GM21447 (cell line): ENCODE measurements around the gene SRGAP1.

Experiments used
- ATAC-seq: cut with Tn5 transposase; IDR thresholded peaks from one replicate; pipeline ENCODE4 v1.9.1; 2021; ENCODE audit not compliant: unreplicated experiment

Gene SRGAP1

DNA sequence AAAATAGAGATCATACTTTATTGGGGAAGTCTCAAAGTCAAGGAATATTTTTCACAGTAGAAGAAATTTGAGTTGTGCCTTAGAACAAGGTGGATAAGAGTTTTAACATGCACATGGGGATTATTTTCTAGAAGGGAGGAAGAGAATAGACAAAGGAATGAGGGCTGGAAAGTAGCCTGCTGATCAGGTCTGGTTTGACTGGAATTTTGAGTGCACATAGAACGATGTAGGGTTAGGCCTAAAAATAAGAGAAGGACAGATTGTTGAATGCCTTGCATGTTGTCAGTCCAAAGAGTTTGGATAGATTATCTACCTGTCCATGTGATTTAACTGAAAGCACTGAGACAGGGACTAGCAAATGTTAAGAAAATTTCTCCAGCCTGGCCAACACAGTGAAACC is 87.2 kb downstream of the SRGAP1 start:
- ATAC-seq: no peak

DNA sequence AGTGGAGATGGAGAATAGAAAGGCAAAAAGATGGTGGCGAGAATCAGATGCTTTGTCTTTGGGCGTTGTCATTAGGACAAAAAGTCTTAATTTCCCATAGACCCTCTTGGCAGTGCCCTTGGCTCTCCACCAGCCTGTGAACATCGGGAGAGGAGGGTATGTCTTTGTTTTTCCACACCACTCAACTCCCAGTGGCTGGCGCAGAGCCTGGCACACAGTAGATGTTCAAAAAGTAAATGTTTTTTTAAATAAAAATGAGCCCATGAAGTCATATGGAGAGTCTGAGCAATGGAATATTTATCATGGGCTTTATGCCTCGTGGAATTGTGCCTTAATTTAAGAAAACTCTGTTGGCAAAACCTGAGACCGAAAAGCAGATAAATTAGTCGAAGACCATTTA is 90.4 kb downstream of the SRGAP1 start:
- no peak for ATAC-seq

DNA sequence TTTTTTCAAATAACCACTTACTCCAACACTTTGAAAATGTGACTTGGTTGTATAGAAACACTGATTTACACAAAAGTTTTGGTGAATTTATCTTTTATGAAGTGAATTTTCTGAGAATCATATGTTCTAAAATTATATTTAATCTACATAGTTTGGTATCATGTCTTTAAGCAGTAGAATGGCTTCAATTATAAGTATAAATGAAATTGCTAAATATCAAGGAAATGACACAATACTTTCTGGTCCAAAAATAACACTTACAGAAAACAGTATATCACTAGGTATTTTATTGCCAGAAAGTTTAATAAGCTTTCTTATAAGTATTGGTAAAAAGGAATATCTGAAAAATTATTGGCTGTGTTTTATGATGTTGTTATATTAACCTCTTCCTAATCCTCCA is 90.9 kb downstream of the SRGAP1 start:
- ATAC-seq: no peak

DNA sequence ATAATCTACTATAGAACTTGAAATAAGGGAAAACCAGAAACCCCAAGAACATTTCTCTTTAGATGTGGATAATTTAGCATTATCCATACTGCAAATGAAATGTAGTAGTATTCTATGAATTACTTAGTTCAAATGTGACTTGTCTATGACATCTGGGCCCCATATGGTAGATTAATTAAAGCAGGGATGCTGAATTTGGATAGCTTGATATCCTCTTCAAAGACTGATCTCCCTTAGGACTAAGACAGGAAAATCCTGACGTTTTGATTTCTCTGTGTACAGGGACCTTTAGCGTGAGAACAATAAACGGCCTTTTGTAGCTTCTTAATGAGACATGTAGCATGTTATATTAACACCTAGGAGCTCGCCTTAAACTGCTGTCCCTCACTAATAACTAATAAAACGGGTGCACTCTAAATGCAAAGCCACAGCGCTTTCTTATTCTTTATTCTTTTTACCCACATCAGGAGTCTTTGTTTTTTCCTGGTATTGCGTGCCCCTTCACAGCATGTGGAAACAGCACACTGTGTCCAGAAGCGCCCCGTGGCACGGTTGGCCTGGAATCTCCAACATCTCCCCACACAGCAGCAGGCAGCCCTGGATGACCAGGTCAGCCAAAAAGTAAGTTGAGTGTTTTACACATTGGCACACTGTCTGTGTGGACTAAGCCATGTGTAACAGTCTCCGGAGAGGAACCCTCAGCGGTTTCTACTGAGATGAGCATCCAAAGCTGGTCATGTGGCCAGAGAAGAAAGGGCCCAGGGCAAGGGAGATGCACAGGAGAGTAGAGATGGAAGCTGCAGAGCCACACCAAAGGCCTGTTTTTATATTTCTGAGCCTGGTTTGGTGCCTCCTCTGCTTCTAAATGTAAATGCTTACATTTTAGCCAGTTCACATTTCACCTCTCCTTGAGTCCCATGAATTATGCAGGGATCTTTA is 93.1 kb downstream of the SRGAP1 start:
- ATAC-seq: no peak

DNA sequence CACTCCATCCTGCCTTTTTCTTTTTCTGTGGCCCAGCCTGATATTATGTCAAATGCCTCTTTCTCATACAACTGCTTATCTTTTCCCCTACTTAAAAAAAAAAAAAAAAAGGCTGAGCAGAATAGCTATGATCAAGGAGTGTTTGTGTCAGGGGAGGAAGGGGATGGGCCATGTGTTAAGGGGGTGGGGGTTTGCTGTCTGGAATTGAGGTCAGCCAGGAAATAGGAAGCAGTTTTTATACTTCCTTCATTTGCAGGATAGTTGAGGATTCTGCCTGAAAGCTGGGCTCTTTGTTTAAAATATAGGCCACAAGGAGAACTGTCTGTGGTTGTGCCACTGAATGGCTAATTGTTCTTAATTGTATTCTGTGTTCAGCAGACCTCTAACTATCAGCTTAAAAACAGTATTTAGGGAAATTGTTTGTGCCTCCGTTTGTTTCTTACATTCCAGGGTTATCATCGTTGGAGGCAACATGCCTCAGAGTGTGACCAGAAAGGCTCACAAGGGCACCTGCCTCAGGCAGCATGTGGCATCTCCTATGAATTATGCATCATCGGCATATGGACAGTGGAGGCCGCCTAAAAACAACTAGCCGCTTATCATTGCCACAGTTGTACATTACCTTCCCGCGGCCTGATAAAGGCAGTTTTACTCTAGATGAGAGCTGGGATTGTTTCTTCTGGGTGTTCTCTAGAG is 96.0 kb downstream of the SRGAP1 start:
- no peak for ATAC-seq

DNA sequence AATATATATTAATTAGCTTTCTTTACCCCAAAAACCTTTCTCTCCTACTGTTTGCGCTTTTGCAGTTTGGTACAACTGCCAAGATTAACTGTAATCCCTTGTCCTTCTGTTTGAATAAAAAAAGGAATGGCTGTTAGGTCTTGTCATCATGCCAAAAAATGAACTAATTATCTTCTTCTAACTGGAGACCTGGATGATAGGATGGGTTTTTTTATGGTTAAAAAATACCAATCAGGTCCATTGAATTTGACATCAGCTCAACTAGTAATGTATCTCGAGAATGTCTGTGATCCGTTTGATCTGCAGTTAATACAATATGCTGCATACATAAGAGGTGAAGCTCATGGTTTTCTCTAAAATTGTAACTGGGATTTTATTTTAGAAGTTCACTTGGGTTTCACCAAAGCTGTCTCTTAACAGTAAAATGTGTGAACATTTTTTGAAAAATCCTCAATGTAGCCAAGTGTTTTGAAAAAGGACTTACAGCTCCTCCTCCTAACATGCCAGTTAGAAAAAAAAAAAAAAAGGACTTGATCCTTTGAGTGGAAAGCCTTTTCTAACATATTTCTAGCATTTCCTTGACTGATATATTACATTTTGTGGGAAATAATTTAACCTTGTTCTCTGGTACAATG is 96.8 kb downstream of the SRGAP1 start:
- ATAC-seq: no peak

DNA sequence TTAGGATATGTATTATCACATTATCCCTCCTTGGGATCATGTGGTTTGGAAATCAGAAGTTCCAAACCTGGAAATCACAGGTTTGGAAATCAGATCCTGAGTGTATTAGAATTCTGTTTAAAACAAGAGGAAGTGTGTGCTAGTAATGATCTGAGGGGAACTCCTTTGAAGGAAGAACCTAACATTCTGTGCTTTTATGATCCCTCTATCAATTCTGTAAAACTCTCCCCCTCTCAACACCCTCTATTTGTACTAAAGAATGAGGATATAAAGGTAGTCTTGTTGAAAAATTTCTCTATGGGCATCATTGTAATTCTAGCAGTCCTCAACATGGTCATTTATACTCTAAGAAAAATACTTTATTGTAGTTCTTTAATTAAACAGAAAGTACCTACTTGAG is 97.4 kb downstream of the SRGAP1 start:
- ATAC-seq: no peak

DNA sequence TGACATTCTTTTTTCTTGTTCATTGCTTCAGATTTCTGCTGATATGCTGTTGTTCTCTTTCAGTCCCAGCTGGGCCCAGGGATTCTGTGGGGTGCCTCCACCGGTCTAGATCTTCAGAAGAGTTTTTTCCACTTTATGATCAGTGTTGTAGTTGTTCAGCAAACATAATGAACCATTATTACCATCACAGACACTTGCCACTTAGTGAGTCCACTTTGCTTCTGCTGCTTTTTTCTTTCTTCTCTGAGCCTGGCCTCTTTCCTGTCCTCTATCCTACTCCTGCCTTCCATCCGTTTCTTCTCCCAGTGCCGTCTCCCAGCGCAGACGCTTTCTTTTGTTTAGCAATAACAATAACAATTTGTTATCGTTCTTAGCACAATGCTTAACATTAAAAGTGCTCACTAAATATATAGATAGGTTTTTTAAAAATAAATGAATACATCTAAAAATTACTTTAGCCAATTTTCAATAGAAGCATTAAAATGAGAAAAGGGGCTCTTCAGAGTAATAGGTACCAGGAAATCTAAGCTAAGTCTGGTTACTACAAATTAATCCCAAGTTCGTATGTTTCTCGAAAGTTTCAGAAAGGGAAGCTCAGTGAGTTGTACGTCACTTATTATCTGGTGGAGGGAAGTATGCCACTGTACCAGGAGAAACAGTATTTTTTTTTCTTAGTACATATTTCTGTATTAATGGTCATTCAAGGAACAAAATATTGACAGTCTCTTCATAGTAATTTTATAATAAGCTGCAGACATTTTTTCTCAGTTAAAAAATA is 98.2 kb downstream of the SRGAP1 start:
- ATAC-seq: no peak

DNA sequence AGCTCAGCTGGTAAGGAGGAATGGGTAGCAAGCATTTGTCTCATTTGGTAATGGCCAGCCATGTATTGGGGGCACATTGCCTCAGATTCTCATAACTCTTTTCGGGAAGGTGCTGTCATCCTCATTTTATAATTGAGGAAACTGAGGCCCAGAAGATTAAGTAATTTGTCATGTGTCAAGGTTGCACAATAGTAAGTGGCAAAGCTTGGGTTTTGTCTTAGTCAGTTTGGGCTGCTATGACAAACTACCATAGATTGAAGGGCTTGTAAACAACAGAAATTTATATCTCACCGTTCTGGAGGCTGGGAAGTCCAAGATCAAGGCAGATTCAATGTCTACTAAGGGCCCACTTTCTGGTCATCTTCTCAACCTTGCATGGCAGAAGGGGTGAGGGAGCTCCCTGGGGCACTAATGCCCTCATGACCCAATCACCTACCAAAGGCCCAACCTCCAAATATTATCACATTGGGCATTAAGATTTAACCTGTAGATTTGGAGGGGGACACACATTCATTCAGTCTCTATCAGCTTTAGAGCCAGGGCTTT is 99.6 kb downstream of the SRGAP1 start:
- ATAC-seq: no peak

DNA sequence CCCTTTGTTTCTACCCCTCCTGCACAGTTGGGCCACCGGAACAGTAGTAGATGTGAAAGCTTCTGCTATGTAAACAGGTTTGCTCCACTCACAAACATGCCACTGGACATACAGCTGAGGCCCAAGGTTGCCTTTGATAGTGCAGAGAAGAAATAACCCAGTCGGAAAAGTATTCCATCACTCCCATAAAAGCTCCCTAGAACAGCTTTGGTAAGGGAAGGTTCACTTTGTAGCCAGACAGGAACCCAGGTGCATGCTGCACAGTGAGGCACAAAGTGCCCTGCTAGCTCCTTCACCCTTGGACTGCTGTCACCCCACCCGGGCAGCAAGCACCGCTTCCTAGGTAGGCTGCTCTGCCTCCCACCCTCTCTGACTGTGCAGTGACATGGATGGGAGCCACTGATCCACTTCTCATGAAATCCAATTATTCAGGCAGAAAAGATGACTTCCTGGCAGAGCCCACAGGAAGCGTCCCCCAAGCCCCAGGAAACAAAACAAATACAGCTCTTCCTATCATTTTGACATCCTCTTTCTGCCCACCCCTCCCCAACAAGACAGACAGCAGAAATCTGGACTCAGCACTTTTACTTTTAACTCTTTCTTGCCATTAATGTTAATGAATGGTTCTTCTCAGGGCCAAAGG is 100.2 kb downstream of the SRGAP1 start:
- no peak for ATAC-seq

DNA sequence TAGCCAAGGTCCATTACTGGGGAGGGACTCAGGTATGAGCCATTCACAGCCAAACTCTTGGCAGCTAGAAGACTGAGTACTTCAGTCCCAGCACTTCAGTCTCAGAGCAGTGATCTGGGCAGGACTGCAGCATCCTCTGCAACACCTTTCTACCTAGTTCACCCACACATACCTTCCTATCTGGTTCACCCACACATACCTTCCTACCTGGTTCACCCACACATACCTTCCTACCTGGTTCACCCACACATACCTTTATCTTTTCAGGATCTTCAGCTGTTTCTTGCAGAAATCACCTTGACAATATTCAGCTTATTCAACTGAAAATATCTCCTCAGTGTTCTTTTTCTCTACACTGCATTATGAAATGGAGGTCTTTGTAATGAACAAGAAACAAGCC is 101.3 kb downstream of the SRGAP1 start:
- no peak for ATAC-seq

DNA sequence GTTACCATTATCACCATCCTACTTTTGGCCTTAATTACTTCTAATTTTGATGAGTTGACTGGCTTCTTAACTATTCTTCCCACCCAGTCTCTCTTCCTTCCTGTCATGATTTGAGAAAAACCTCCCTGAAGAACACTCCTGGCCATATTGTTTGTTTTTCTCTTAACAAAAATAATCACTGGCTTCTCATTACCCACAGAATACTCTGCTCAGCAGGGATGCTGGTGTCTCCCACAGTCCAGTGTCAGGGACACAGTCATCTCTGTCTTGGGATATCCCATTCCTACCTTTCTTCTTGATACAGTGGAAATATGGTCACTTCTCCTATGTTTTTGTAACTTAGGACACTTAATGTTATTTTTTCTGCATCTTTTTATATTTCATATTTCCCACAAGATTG is 103.7 kb downstream of the SRGAP1 start:
- no peak for ATAC-seq

DNA sequence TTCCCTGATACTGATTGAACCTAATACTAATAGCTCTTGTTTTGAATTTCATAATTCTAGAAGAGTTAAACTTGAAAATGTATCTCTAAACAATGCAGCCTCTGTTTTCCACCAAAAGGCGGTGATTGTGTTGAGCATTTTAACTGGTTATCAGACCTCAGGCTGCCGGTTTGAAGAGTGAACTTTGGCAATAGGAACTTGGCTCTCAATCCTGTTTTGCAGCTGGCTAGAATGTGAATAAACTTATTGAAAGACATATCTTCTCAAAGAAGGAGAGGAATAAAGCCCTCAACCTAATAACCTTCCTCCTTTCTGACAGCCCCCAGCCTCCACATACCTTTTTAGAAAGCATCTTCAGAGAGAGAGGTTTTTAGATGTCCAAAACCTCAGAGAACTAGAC is 105.4 kb downstream of the SRGAP1 start:
- ATAC-seq: no peak

DNA sequence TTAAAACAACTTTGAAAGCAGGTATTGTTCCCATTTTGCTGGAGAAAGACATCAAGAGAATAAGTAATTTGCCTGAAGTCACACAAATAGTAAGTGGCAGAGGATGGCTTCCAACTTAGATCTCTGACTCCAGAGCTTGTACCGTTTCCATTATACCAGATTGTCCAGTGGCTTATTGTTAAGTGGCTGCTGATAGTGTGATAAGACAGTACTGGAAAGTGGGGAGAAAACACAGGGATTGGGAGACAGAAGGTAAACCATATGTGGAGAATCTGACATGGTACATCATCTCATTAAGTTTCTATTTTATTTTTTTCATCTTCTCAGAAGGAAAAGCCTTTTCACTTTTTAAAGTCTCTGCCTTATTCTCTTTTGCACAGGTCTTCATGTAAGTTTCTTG is 108.5 kb downstream of the SRGAP1 start:
- no peak for ATAC-seq

DNA sequence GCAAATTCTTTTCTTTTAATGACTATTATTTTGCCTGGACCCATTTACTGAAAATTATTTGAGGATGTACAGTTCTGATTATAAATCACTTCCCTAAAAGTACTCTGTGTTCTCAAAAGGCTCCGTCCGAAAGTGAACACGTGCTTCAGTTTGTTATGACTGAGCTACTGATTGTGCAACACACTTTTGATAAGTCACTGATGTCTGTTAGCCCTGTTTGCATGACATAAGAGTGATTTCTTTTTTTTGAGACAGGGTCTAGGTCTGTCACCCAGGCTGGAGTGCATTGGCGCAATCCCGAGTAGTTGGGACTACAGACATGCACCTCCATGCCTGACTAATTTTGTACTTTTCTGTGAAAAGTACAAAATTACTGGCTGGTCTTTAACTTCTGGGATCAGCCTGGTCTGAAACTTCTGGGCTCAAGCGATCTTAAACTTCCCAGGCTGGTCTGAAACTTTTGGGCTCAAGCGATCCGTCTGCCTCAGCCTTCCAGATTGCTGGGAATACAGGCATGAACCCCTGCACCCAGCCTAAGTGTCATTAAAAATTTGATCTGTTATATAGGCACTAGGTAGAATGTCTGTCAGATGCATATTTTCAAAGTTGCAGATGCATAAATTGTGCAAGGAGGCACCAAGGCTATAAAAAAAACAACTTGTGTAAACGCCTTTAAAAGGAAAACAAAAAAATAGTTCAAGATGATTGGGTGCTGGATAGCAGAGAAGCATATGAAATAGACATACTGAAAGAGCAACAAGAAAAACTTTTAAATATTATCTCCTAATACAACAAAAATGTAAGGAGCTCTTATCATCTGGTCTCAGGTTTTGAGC is 111.5 kb downstream of the SRGAP1 start:
- no peak for ATAC-seq

DNA sequence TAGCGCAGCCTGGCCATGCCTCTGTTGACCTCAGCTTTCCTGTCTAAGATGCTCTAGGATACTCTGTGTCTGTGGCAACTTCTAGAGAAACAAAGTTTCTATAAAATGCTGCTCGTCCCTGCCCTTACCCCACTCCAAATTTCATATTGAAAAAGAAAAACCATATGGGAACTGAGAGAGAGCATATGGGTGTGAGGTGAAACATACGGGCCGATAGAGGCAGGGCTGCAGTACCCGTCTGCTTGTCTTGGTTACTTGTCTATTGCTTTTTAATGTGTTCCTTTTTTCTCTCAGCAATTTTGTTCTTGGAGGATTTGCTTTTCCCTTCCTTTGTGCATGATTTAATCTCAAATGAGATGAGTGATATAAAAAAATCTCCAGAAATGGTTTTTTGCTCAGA is 113.0 kb downstream of the SRGAP1 start:
- ATAC-seq: no peak

DNA sequence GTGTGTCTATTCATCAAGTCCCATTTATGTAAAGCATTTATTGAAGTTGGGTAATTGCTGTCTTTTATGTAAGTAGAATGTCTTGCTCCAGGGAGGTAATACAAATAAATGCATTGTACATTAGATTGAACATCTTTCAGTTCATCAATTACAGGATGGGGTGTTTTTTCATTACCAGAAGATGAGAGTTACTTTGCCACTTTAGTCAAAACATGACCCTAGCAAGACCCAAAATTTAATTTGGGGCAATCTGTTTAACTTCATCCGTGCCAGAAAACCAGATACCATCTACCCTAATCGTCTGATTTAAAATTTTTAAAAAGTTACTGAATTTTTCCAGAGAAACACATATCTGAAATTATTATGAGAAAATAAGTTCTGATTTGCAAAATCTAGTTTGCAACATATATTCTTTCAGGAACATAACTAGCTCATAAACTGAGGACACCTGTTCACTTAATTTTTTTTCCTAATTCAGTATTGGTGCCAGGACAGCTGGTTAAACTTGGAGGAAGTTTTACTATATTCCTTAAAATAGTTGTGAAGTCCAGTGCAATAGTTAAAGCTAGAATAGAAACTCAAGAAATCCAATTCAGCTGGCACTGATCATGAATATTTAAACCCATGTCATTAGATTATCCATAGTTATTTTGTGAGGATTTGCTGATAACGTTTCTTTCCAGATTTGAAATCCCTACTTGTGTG is 114.5 kb downstream of the SRGAP1 start:
- no peak for ATAC-seq

DNA sequence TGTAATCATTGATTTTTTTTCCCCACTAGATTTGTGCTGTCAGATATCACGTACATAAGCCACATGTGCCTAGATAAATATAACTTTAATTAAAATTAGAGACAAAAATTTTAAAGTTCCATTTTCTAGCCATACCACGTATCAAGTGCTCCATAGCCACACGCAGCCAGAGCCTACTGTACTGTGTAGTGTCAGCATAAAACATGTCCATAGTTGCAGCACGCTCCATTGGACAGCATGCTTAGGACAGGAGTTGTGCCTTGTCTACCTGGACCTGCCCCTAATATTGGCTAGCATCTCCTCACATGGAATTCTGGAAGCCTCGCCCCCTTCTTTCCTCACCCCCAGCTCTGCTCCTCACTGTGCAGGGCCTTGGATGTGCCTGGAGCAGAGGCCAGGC is 116.5 kb downstream of the SRGAP1 start:
- ATAC-seq: no peak

DNA sequence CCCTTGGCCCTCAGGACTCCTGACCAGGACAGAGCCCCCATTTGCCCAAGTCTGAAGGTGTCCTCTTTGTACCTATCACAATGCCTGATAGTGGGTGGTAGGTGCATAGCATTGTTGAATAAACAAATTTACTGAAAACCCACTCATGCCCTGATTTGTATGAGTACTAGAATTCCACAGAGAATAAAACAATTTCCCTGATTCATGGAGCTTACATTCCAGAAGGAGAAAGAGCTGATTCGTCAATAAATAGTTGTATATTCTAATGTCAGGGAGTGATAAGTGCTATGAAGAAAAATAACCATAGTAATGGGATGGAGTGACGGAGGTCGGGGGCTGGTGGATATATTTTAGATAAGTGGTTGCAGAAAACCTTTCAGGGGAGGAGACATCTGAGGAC is 117.0 kb downstream of the SRGAP1 start:
- no peak for ATAC-seq
